ENCODE measurements around the gene SSR2.
"Not testable (repeated sequence)": the region's sequence is repeated elsewhere in the genome, so short reads cannot be mapped to it uniquely, and the experiment has no call there.

GRCh38 chr1:156034991-156035390 is 14.2 kb upstream of the SSR2 start:
- not testable (repeated sequence) for TF ChIP-seq CTCF (IDR thresholded peaks at IDR 0.05; ENCODE audit: insufficient read depth, low read length, poor library complexity, severe bottlenecking); EZH2phosphoT487 (conservative IDR thresholded peaks at IDR 0.05; ENCODE audit: low read length)
